Measurements from ENCODE around the gene TSACC. TPM values are rescaled to one million over a fixed set of nuclear protein-coding genes. Genes with fewer than 3 reads are reported as not detected.

TSACC gene
- polyA plus RNA-seq, 3 donors, result 0.67 TPM; not detected in 2

DNA sequence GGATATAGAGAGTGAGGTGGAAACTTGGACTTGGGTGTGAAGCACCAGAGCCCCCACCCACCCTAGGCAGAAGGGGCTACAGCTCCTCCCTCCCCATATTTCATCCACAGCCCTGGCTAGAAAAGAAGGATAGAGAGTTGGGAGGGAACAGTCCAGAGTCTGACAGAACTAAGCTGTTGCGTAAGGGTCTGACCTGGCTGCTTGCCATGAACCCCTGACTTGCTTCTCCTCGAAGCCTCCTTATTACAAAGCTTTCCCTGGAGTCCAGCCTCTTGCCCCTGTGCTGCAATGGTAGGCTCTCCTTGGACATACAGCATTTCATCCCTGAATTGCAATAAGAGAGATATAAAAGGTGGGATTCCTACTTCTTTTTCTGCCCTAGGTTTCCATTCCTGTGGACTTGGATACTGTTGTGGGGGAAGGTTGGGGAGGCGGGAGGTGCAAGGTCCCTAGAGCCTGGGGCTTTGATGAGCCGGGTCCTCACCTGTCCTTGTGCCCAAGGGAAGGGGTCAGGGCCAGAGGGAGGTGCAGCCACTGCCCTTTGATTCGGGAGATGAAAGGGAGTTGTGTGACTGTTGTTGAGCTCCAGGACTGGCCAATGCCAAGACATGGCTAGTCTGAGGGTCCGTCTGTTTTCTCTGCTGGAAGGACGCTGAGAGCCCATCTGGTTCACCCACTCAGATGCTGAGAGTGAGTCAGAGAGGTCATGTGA is 33.4 kb downstream of the TSACC start:
- Histone ChIP-seq H3K79me2 (ENCODE audit: insufficient read depth, low read length) (no peaks in the 10 kb centered on the region), H3K4me3 (replicated peaks in 1 of 3; ENCODE audit: low read depth in 2 of 3, low read length in 3 of 3) (peak overlapping the region in 1 of 3 experiments; percentile 1), H3K9me3 (replicated peaks in 1 of 2; ENCODE audit: control insufficient read depth in 1 of 2, insufficient read depth in 1 of 2, low read length in 2 of 2) (no peaks in the 10 kb centered on the region), H3K36me3 (replicated peaks in 1 of 2; ENCODE audit: control insufficient read depth in 1 of 2, insufficient read depth in 2 of 2, low read length in 2 of 2) (no peaks in the 10 kb centered on the region), H3K4me1 (ENCODE audit: control insufficient read depth in 1 of 2, insufficient read depth in 2 of 2, low read length in 2 of 2) (peaks cover 49 to 58% of the 10 kb centered on the region in 2 donors), H4K20me1 (ENCODE audit: insufficient read depth, low read length) (no peaks in the 10 kb centered on the region), H3K27ac (ENCODE audit: low read depth in 1 of 2, low read length in 2 of 2) (no peak overlapping the region), H2AFZ (ENCODE audit: insufficient read depth, low read depth, low read length, poor library complexity, severe bottlenecking) (no peak overlapping the region), H3K27me3 (ENCODE audit: control insufficient read depth in 2 of 2, insufficient read depth in 2 of 2, low read length in 2 of 2) (peaks cover 0 to 28% of the 10 kb centered on the region in 2 donors), H3K4me2 (replicated peaks; ENCODE audit: extremely low read depth, low read length, poor library complexity, severe bottlenecking) (peak overlapping the region; percentile 31), H3K9ac (ENCODE audit: insufficient read depth, low read length, poor library complexity, severe bottlenecking) (no peak overlapping the region)
- peaks cover 18 to 28% (median 20%) of the 10 kb centered on the region in 3 donors for H3K27me3 Mint-ChIP-seq (ENCODE audit: low read depth in 3 of 3)
- intact Hi-C loops (cut with micrococcal nuclease), result no loop called here
- H3K4me3 Mint-ChIP-seq, result peak overlapping the region in 1 of 2 donors; percentile 21
- 82% methylated on average over 5 of the region's 7 CpGs for WGBS (ENCODE audit: insufficient coverage)
- H3K4me1 Mint-ChIP-seq, result peaks cover 41% of the 10 kb centered on the region
- DNase-seq, result peak; percentile 74 to 92 (median 76)
- TF ChIP-seq, protein P1, sequence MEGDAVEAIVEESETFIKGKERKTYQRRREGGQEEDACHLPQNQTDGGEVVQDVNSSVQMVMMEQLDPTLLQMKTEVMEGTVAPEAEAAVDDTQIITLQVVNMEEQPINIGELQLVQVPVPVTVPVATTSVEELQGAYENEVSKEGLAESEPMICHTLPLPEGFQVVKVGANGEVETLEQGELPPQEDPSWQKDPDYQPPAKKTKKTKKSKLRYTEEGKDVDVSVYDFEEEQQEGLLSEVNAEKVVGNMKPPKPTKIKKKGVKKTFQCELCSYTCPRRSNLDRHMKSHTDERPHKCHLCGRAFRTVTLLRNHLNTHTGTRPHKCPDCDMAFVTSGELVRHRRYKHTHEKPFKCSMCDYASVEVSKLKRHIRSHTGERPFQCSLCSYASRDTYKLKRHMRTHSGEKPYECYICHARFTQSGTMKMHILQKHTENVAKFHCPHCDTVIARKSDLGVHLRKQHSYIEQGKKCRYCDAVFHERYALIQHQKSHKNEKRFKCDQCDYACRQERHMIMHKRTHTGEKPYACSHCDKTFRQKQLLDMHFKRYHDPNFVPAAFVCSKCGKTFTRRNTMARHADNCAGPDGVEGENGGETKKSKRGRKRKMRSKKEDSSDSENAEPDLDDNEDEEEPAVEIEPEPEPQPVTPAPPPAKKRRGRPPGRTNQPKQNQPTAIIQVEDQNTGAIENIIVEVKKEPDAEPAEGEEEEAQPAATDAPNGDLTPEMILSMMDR (IDR thresholded peaks at IDR 0.05), result no peak
- H3K9me3 Mint-ChIP-seq, result no peaks in the 10 kb centered on the region
- H3K27ac Mint-ChIP-seq, result peak overlapping the region in 4 of 7 donors; percentile 58 to 73 (median 62)
- peaks cover 0 to 3% of the 10 kb centered on the region in 2 donors for H3K36me3 Mint-ChIP-seq

DNA sequence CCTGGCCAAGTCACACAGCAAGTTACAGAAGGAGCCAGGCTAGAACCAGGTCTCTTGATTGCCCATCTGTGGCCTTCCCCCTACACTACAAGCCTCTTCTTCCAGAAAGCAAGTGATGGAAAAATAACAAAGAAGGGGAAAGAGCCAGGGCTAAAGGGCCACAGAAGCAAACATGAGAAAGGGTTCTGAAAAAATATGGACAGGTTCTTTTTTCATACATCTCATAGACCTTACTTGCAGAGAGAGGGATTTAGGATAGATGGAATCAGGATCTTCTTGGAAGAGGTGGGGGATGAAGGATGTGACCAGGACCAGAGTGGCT is 33.9 kb downstream of the TSACC start:
- Histone ChIP-seq H3K4me3 (replicated peaks in 1 of 3; ENCODE audit: low read depth in 2 of 3, low read length in 3 of 3) (no peak overlapping the region), H3K27me3 (ENCODE audit: control insufficient read depth in 2 of 2, insufficient read depth in 2 of 2, low read length in 2 of 2) (peaks cover 0 to 23% of the 10 kb centered on the region in 2 donors), H3K27ac (ENCODE audit: low read depth in 1 of 2, low read length in 2 of 2) (no peak overlapping the region), H3K79me2 (ENCODE audit: insufficient read depth, low read length) (no peaks in the 10 kb centered on the region), H4K20me1 (ENCODE audit: insufficient read depth, low read length) (no peaks in the 10 kb centered on the region), H3K36me3 (replicated peaks in 1 of 2; ENCODE audit: control insufficient read depth in 1 of 2, insufficient read depth in 2 of 2, low read length in 2 of 2) (no peaks in the 10 kb centered on the region), H3K4me1 (ENCODE audit: control insufficient read depth in 1 of 2, insufficient read depth in 2 of 2, low read length in 2 of 2) (peaks cover 54 to 64% of the 10 kb centered on the region in 2 donors), H3K9ac (ENCODE audit: insufficient read depth, low read length, poor library complexity, severe bottlenecking) (no peak overlapping the region), H2AFZ (ENCODE audit: insufficient read depth, low read depth, low read length, poor library complexity, severe bottlenecking) (no peak overlapping the region), H3K9me3 (replicated peaks in 1 of 2; ENCODE audit: control insufficient read depth in 1 of 2, insufficient read depth in 1 of 2, low read length in 2 of 2) (no peaks in the 10 kb centered on the region), H3K4me2 (replicated peaks; ENCODE audit: extremely low read depth, low read length, poor library complexity, severe bottlenecking) (no peak overlapping the region)
- intact Hi-C loops (cut with micrococcal nuclease), result no loop called here
- Mint-ChIP-seq H3K4me1 (peaks cover 47% of the 10 kb centered on the region), H3K36me3 (peaks cover 0 to 3% of the 10 kb centered on the region in 2 donors), H3K4me3 (no peak overlapping the region), H3K27me3 (ENCODE audit: low read depth in 3 of 3) (peaks cover 16 to 26% (median 18%) of the 10 kb centered on the region in 3 donors), H3K9me3 (no peaks in the 10 kb centered on the region), H3K27ac (peak overlapping the region in 2 of 7 donors; percentile 8 to 58)
- TF ChIP-seq, protein P1 (IDR thresholded peaks at IDR 0.05), result no peak
- peak in 1 of 3 donors; percentile 14 for DNase-seq

Measured in CD14-positive monocyte (primary cell).